Gastroesophageal sphincter (tissue), 3 donors: Measurements from ENCODE around the gene LRRC8C.
A peak's percentile ranks its signal among the peaks of the same experiment; 100 is the strongest.

Source experiments
- CTCF ChIP-seq, 4 experiments: fragments of 200-600 bp in 2 of 4; fragments of 450-650 bp in 2 of 4; sonication (generic) in 1 of 4; IDR thresholded peaks; one replicate each; pipeline ENCODE4 v1.5.1; 2017 to 2019; ENCODE audit warnings: antibody characterized with exemption in 4 of 4, mild to moderate bottlenecking in 2 of 4, moderate library complexity in 2 of 4
- POLR2A ChIP-seq, 2 donors: fragments of 450-650 bp; IDR thresholded peaks; one replicate each; pipeline ENCODE4 v1.6.1; 2017; ENCODE audit warnings: antibody characterized with exemption in 2 of 2, mild to moderate bottlenecking in 2 of 2, moderate library complexity in 1 of 2
- POLR2AphosphoS5 ChIP-seq: sonication (generic); formaldehyde crosslinking; IDR thresholded peaks from one replicate; pipeline ENCODE4 v1.6.1; 2017; ENCODE audit warnings: antibody characterized with exemption

- TF ChIP-seq POLR2AphosphoS5 (no peak), CTCF (IDR thresholded peaks at IDR 0.05) (peak; percentile 44 to 69 (median 63)), POLR2A (IDR thresholded peaks at IDR 0.05) (no peak)
Measured at GRCh38 chr1:89598450-89599331, 34.2 kb upstream of the LRRC8C start.
